GM23248 (cell line): ENCODE results near the gene GLIPR2. TPM values are rescaled to one million over a fixed set of nuclear protein-coding genes. Genes with fewer than 3 reads are reported as not detected.

Experiments
- DNase-seq: peaks from one replicate; pipeline ENCODE4 v3.0.0-alpha.2; 2015
- H2AFZ ChIP-seq: fragments of 200-600 bp; sonication (generic); 2 replicates; pipeline ENCODE4 v1.6.1; 2016; ENCODE audit warnings: antibody characterized with exemption
- H3F3A ChIP-seq: fragments of 200-600 bp; sonication (generic); 2 replicates; pipeline ENCODE4 v1.6.1; 2016; ENCODE audit warnings: mild to moderate bottlenecking, antibody characterized with exemption, mixed run types; ENCODE audit not compliant: insufficient read depth
- H3K27ac ChIP-seq: fragments of 200-600 bp; sonication (generic); 2 replicates; pipeline ENCODE4 v1.5.1; 2016; ENCODE audit warnings: mild to moderate bottlenecking
- H3K27me3 ChIP-seq: fragments of 200-600 bp; sonication (generic); replicated peaks from 2 replicates; pipeline ENCODE4 v1.6.1; 2016; ENCODE audit warnings: mild to moderate bottlenecking; ENCODE audit not compliant: insufficient read depth
- H3K36me3 ChIP-seq: fragments of 200-600 bp; sonication (generic); 2 replicates; pipeline ENCODE4 v1.6.1; 2016; ENCODE audit warnings: low read depth, mild to moderate bottlenecking
- H3K4me1 ChIP-seq: fragments of 200-600 bp; sonication (generic); 2 replicates; pipeline ENCODE4 v1.6.1; 2016; ENCODE audit warnings: mild to moderate bottlenecking; ENCODE audit not compliant: insufficient read depth
- H3K4me2 ChIP-seq: fragments of 200-600 bp; sonication (generic); one replicate; pipeline ENCODE4 v1.6.1; 2016; ENCODE audit warnings: mild to moderate bottlenecking; ENCODE audit not compliant: unreplicated experiment
- H3K4me3 ChIP-seq: fragments of 200-600 bp; sonication (generic); 2 replicates; pipeline ENCODE4 v1.5.1; 2016; ENCODE audit warnings: mild to moderate bottlenecking
- H3K79me2 ChIP-seq: fragments of 200-600 bp; sonication (generic); 2 replicates; pipeline ENCODE4 v1.6.1; 2016; ENCODE audit warnings: mild to moderate bottlenecking; ENCODE audit not compliant: insufficient read depth
- H3K9ac ChIP-seq: fragments of 200-600 bp; sonication (generic); 2 replicates; pipeline ENCODE4 v1.6.1; 2016; ENCODE audit warnings: mild to moderate bottlenecking
- H3K9me2 ChIP-seq: fragments of 200-600 bp; sonication (generic); 2 replicates; pipeline ENCODE4 v1.6.1; 2016; ENCODE audit warnings: mixed run types, mild to moderate bottlenecking, moderate library complexity; ENCODE audit not compliant: insufficient read depth
- H3K9me3 ChIP-seq: fragments of 200-600 bp; sonication (generic); one replicate; pipeline ENCODE4 v1.6.1; 2017; ENCODE audit warnings: low read depth
- H4K20me1 ChIP-seq: fragments of 200-600 bp; sonication (generic); 2 replicates; pipeline ENCODE4 v1.6.0; 2016; ENCODE audit not compliant: insufficient read depth
- EZH2 ChIP-seq: fragments of 200-600 bp; sonication (generic); IDR thresholded peaks from 2 replicates; pipeline ENCODE4 v1.6.1; 2018; ENCODE audit warnings: antibody characterized with exemption, mild to moderate bottlenecking; ENCODE audit not compliant: insufficient read depth, poor library complexity, severe bottlenecking
- EZH2phosphoT487 ChIP-seq: fragments of 200-600 bp; sonication (generic); IDR thresholded peaks from 2 replicates; pipeline ENCODE4 v1.6.1; 2018; ENCODE audit warnings: antibody characterized with exemption, moderate library complexity, mild to moderate bottlenecking, low read depth; ENCODE audit not compliant: insufficient read depth
- WGBS, 2 experiments: methylation state at CpG; one replicate each; pipeline ENCODE4 v1.1.6; 2015 to 2017; ENCODE audit warnings: low lambda C conversion rate in 2 of 2, low coverage in 1 of 2; ENCODE audit errors: missing lambda C conversion rate in 2 of 2; 5-methylcytosine and 5-hydroxymethylcytosine counted together
- in situ Hi-C: fragments of 300-500 bp; cut with MboI; formaldehyde crosslinking; loops from 2 replicates; pipeline ENCODE4 v1.15.0; 2020
- polyA plus RNA-seq: library from polyadenylated mRNA; unstranded; fragments of >200 nt; fragmentation: Nextera tagmentation; extraction: Ambion mirVana; gene quantifications from 2 replicates; pipeline ENCODE4 v1.2.1, GENCODE V29; 2016
- total RNA-seq: library from RNA; depleted of rRNA; stranded (reverse); fragments of >200 nt; shearing (Covaris generic); gene quantifications from 2 replicates; pipeline ENCODE4 v1.2.3, GENCODE V29; 2014

The GLIPR2 gene
- total and polyA plus RNA-seq, 2 experiments from 2014 or later, result 27.5 to 47.5 TPM

DNA sequence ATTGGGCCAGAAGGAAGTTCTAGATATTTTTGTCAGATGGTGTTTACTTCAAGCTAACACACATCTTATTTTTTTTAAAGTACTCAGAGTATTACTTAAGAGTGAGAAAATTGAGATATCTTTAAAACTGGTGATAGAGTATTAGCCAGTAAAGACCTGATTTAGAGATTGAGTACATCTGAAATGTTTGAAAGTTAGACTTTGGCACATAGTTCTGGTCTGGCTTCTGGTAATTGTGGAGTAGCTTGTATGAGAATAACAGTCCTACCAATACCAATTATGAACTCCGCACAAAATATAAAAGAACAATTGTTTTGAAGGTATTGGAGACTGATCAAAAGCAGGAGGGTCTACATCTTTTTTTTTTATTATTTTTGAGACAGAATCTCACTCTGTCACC lies 44.5 kb upstream of the GLIPR2 start:
- Histone ChIP-seq H3K79me2 (peaks cover 13% of the 10 kb centered on the region; the same call in 1 of the 2 replicates), H3K9ac (peak overlapping the region; percentile 7; the same call in 1 of the 2 replicates), H3K4me1 (peaks cover 38% of the 10 kb centered on the region), H3K27me3 (no peaks in the 10 kb centered on the region), H3K9me2 (no peaks in the 10 kb centered on the region), H3K36me3 (peaks cover 37% of the 10 kb centered on the region), H3K4me2 (peak overlapping the region; percentile 40), H2AFZ (no peak overlapping the region), H3K27ac (peak overlapping the region; percentile 59), H3F3A (peaks cover 75% of the 10 kb centered on the region), H3K9me3 (no peaks in the 10 kb centered on the region), H3K4me3 (no peak overlapping the region), H4K20me1 (no peaks in the 10 kb centered on the region)
- WGBS, 2 experiments, result 96 to 100% methylated on average over 1 of the region's 1 CpG
- TF ChIP-seq EZH2 (no peak), EZH2phosphoT487 (no peak)
- DNase-seq, result no peak
- in situ Hi-C loops, result no loop called here

DNA sequence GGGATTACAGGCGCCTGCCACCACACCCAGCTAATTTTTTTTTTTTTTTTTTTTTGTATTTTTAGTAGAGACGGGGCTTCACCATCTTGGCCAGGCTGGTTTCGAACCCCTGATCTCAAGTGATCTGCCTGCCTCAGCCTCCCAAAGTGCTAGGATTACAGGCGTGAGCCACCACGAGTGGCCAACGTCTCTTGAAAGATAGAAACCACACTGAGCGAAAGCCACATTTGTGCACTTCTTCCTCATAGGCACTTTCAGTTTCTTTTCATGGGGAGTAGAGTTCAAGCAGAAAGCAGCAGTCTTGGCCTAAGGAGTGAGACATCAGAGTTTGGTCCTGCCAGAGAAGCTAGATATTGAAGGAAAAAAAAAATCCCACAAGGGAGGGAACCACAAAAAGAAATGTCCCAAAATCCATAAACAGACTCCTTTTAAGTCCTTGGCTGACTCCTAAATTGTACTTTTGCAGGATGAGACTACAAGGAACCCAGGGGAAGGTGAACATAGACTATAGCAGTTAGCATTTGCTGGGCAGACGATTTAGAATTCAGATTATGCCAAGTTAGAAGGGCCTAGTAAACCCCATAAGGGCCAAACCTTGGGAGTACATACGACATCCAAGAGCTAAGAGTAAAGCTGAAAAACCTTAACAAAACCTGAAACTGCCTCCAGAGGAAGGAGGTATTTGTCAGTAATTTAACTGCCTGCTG lies 43.9 kb upstream of the GLIPR2 start:
- Histone ChIP-seq H4K20me1 (no peaks in the 10 kb centered on the region), H3K4me3 (no peak overlapping the region), H3F3A (peaks cover 78% of the 10 kb centered on the region), H3K27ac (no peak overlapping the region), H3K4me1 (peaks cover 40% of the 10 kb centered on the region), H3K9me2 (no peaks in the 10 kb centered on the region), H3K9ac (no peak overlapping the region), H3K79me2 (peaks cover 11% of the 10 kb centered on the region; the same call in 1 of the 2 replicates), H3K27me3 (no peaks in the 10 kb centered on the region), H3K4me2 (no peak overlapping the region), H3K9me3 (no peaks in the 10 kb centered on the region), H3K36me3 (peaks cover 34% of the 10 kb centered on the region), H2AFZ (no peak overlapping the region)
- TF ChIP-seq EZH2 (no peak), EZH2phosphoT487 (no peak)
- DNase-seq, result no peak
- in situ Hi-C loops, result no loop called here
- 91 to 94% methylated on average over 5 to 9 of the region's 9 CpGs for WGBS, 2 experiments

DNA sequence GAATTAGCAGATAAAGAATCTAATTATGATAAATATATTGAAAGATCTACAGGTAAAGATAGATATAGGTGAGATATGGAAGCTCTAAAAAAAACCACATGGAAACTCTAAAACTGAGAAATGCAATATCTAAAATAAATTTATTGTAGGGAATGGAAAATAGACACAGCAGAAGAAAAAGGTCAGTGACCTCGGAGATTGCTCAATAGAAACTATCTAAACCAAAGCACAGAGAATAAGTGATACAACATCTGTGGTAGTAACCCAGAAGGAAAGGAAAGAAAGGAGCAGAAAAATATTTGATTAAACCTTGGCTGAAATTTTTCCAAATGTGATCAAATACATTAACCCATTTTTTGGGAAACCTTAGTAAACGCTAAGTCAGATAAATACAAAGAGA lies 43.1 kb upstream of the GLIPR2 start:
- no peak overlapping the region for H3K9ac ChIP-seq
- peaks cover 31% of the 10 kb centered on the region for H3K36me3 ChIP-seq
- TF ChIP-seq EZH2, result no peak
- TF ChIP-seq EZH2phosphoT487, result no peak
- H2AFZ ChIP-seq, result no peak overlapping the region
- H3K9me2 ChIP-seq, result no peaks in the 10 kb centered on the region
- peaks cover 4% of the 10 kb centered on the region; the same call in 1 of the 2 replicates for H3K79me2 ChIP-seq
- peaks cover 78% of the 10 kb centered on the region for H3F3A ChIP-seq
- H3K9me3 ChIP-seq, result no peaks in the 10 kb centered on the region
- H3K27me3 ChIP-seq, result no peaks in the 10 kb centered on the region
- no peak for DNase-seq
- in situ Hi-C loops, result no loop called here
- H3K4me2 ChIP-seq, result no peak overlapping the region
- no peaks in the 10 kb centered on the region for H4K20me1 ChIP-seq
- no peak overlapping the region for H3K4me3 ChIP-seq
- WGBS, 2 experiments, result 97 to 98% methylated on average over 2 of the region's 2 CpGs
- no peak overlapping the region for H3K27ac ChIP-seq
- H3K4me1 ChIP-seq, result peaks cover 47% of the 10 kb centered on the region

DNA sequence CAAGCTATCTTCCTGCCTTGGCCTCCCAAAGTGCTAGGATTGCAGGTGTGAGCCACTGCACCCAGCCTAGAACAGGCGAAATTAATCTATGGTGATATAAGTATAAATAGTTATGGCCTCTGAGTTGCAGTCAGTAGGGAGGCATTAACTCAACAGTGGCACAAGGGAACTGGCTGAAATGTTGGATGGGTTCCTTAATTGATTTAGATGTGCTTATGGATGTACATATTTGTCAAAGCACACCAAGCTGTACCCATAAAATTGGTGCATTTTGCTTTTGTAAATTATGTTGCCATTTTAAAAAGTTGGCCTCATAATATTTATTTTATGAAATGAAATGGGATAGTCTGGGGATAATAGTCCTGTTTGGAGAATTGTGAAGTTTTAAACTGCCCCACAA lies 36.8 kb upstream of the GLIPR2 start:
- peak overlapping the region; percentile 90; the same call in 1 of the 2 replicates for H3K27ac ChIP-seq

More for the DNA sequence above, 36.8 kb upstream of the GLIPR2 start:
- no peak overlapping the region for H3K4me3 ChIP-seq
- 0 out of 2 replicates have a peak, but pooled peaks cover 3% of the 10 kb centered on the region for H3K79me2 ChIP-seq
- in situ Hi-C loops, result no loop called here
- 93 to 95% methylated on average over 1 of the region's 1 CpG for WGBS, 2 experiments
- H3K27me3 ChIP-seq, result no peaks in the 10 kb centered on the region
- peaks cover 9% of the 10 kb centered on the region for H3K36me3 ChIP-seq
- no peaks in the 10 kb centered on the region for H3K9me2 ChIP-seq
- H3K4me2 ChIP-seq, result no peak overlapping the region
- DNase-seq, result no peak
- H3K4me1 ChIP-seq, result peaks cover 55% of the 10 kb centered on the region
- H2AFZ ChIP-seq, result no peak overlapping the region
- TF ChIP-seq EZH2phosphoT487, result no peak
- no peak for TF ChIP-seq EZH2
- H3K9ac ChIP-seq, result no peak overlapping the region
- H3K9me3 ChIP-seq, result no peaks in the 10 kb centered on the region
- no peaks in the 10 kb centered on the region for H4K20me1 ChIP-seq
- H3F3A ChIP-seq, result peaks cover 78% of the 10 kb centered on the region
